Measurements from ENCODE around the gene TOE1. TPM values are rescaled to one million over a fixed set of nuclear protein-coding genes. Genes with fewer than 3 reads are reported as not detected.

Gene TOE1
- total RNA-seq, 1 donor from 2014 or later, result 25.5 TPM

DNA sequence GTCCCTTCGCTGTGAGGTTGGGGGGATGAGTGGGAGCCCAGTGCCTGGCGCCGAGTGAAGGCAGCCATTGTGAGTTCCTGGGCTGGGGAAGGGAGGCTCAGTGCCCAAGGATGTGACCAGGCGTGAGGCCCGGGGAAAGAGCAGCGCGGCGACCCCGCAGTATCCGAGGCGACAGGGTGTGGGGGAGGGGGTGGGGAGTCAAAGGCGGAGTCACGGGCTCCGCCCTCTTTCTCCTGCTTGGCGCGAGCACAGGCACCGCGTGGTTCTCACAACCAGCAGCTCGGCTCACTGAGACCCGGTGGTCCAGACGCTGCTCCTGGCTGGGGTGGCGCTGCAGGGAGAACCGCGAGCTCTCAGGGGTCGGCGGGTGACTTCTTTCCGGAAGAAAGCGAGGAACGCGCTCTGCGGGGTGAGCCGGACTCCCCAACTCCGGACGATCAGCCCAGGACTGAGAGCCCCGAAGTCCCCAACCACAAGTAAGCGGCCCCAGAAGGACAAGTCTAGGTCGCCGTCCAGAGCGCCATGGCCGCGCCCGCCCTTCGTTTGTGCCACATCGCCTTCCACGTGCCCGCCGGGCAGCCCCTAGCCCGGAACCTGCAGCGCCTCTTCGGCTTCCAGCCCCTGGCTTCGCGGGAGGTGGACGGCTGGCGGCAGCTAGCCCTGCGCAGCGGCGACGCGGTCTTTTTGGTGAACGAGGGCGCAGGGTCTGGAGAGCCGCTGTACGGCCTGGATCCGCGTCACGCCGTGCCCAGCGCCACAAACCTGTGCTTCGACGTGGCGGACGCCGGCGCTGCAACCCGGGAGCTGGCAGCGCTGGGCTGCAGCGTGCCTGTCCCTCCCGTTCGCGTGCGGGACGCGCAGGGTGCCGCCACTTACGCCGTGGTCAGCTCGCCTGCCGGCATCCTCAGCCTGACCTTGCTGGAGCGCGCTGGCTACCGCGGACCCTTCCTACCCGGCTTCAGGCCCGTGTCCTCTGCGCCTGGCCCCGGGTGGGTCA lies 13.0 kb upstream of the TOE1 start, which contains the start of gene HPDL:
Gene HPDL (plus strand): TSS at position 269 of the 997 bp plus-strand sequence. CDS start 254 bp downstream, at position 523.
- intact Hi-C loops (cut with micrococcal nuclease), result loop anchor here (1.0 kb wide), 1 partner anchor 23 kb away; no protein-coding TSS in a partner anchor

DNA sequence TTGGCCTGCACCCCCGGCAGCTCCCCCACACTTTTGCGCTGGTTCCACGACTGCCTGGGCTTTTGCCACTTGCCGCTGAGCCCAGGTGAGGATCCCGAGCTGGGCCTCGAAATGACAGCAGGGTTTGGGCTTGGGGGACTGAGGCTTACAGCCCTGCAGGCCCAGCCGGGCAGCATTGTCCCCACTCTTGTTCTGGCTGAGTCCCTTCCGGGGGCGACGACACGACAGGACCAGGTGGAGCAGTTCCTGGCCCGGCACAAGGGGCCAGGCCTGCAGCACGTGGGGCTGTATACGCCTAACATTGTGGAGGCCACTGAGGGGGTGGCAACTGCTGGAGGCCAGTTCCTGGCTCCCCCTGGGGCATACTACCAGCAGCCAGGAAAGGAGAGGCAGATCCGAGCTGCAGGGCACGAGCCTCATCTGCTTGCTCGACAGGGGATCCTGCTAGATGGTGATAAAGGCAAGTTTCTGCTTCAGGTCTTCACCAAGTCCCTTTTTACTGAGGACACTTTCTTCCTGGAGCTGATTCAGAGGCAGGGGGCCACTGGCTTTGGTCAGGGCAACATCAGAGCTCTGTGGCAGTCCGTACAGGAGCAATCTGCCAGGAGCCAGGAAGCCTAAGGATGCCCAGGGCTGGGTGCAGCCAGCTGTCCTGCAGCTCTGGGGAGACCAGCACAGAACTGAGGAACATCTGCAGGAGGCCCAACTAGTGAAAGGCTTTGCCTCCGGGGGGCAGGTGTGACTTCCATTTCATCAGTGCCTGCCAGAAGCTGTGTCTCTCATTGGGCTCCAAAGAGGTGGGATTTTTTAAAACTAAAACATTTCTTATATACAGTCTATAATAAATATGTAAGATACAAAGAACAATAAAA lies 12.1 kb upstream of the TOE1 start:
- intact Hi-C loops (cut with micrococcal nuclease), result no loop called here

DNA sequence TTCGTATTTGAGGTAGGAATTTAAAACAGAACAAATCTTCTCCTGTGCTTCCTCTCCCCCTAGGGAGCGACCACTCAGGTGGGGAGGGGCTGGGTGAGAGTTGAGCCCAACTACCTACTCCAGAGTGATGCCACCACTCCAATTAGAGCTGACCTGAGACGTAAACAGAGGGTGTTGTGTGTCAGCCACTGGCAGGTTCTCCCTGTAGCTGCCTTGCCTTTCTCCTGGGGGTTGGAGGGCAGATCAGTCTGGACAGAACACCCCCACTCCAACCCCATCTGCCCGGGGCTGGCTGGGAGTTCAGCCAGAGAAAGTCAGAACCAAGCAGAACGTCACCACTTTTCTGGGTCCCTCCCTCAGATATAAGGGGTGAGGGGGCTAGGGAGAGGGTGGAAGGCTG lies 11.3 kb upstream of the TOE1 start:
- intact Hi-C loops (cut with micrococcal nuclease), result no loop called here

DNA sequence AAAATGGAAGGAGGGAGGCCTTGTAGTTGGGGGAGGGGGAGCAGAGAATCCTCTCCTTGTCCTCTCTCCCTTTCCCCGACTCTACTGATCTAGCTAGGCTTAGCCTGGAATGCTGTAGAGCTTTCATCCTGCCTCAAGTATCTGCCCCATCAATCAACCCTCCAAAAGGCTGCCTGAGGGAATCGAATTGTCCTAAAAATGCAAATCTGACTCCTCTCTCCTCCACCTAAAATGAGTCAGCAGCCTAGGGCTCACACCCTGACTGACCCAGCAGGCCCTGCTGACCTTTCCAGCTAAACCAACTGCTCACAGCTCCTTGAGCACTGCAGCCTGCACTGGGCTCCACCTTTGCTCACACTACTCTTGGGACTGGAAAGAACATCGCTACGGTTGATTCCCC lies 10.5 kb upstream of the TOE1 start:
- intact Hi-C loops (cut with micrococcal nuclease), result no loop called here

DNA sequence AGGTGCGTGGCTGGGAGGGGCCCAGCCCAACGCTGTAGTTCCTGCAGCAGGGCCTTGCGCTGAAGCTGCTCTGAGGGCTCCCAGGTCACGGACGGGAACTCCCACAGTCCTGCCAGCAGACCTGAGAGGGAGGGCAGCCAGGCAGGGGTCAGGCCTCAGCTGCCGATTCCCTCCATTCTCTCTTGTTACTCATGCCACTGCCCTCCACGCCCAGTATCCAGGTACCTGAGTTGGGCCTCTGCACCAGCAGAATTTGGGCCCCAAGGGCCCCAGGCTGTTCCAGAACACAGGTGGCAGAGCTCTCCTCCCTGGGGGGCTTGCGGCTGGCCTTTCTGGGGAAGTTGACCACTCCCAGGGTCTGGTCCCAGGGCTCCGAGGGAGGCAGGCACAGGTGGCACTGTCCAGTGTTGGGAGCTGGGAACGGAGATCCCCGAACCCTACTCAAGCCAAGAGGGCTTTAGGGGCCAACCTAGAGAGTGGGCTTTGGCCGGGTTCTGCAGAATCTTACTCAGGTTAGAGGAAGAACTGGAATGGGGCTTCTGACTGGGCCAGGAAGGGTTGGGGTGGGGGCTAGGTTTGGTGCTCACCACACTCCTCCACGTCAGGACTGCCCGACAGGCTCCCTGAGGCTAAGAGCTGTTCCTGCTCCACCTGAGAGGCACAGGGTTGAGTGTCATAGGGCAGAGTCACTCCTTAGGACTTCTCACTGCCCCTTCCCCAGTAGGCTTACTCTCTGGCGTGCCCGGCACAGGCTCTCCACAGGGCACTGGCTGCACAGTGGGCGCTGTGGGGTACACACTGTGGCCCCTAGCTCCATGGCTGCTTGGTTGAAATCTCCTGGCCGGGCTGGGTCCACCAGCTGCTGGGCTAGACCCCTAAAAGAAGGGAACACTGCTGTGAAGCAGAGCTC lies 8.3 kb upstream of the TOE1 start:
- intact Hi-C loops (cut with micrococcal nuclease), result no loop called here

DNA sequence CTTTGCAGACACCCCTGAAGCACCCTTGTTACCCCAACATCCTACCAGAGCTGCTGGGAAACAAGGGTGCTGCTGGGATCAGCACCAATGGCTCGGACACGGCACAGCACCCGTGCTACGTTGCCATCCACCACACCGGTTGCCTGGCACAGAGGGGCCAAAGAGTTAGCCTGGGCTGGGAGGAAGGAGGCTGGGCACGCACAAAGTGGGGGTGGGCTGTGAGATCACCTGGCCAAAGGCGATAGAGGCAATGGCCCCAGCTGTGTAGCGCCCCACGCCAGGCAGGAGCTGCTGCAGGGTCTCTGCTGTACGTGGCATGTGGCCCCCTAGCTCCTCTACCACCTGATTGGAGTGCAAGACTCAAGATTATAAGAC lies 7.6 kb upstream of the TOE1 start:
- intact Hi-C loops (cut with micrococcal nuclease), result no loop called here

DNA sequence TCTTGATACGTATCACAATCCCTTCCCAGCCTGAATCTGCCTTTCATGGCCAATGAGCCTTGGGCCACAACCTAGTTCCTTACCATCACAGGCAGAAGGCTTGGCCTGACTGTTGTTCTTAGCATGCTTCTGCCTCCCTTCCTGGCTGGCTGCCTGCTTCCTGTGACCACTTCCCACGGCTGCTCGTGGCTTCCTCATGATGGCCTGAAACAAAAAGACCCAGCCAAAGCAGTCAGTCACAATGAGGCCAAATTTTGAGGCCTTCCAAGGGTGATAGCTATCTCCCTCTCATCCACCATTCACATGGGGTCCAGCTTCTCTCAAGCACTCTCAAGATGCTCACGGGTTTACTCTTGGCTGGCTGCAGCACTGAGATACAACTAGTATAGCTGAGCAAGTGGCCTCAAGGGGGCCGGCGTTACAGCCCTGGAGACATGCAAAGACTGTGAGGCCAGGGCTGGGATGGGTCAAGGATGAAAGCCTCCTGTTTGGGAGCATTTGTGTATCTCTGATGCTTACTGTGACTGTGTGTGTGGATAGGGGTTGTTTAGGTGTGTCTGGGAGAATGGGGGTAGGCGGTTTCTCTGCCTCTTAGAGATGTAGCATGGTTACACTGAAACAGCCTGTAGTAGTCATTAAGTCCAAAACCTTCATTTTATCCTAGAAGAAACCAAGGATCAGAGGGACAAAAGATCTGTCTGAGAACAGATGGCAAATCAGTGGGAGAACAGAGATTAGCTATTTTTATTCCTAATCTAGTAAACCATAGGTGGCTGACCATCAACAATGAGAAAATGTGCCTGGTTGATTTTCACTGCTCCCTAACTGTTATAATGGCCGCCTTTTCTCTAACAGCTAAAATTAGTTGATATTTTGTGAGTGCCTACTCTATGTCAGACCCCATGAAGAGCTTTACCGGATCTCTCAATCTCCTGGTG lies 5.4 kb upstream of the TOE1 start:
- intact Hi-C loops (cut with micrococcal nuclease), result no loop called here

DNA sequence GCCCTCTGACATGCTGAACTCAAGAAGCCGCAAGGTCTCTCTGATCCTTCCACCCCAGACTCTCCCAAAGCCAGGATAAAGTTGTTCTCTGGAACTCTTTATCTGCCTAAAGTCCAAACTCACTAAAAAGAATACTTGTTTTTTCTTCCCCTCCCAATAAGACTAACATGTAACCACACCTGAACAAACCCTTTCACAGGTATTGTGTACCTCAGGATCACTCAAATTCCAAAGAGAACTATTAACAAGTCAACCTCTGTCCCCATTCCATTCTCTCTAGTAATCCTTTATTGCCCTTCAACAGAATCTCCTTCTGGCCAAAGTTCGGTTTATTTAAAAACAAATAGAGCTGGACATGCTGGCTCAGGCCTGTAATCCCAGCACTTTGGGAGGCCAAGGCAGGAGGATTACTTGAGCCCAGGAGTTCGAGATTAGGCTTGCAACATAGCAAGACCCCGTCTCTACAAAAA lies 4.1 kb upstream of the TOE1 start:
- intact Hi-C loops (cut with micrococcal nuclease), result no loop called here

DNA sequence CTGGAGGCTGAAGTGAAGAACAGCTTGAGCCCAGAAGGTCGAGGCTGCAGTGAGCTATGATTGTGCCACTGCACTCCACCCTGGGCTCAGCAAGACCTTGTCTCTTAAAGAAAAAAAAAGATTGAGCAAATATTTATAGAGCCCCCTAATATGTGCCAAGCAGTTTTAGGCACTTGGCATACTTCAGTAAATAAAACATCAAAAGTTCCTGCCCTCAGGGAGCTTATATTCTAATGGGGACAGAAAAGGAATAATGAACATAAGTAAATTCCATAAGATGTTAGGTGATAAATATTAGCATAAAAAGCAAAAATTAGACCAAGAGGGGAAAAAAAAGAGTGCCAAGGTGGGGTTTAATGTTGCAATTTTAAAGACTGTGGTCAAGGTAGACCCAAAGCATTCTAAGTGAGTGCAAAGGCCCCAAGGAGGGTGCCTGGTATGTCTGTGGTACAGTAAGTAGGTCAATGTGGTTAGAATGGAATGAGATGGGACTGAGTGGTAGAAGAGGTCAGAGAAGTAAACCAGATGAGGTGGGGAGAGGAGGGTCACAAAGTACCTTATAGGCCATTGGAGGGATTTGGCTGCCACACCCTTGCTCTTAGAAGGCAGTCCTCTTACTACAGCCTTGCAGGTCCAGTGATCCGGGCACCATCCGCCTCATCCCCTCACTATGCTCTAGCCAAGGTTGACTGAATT lies 2.2 kb upstream of the TOE1 start:
- intact Hi-C loops (cut with micrococcal nuclease), result loop anchor here (2.0 kb wide), 1 partner anchor 909 kb away; the partner anchor contains the start of gene RAD54L

DNA sequence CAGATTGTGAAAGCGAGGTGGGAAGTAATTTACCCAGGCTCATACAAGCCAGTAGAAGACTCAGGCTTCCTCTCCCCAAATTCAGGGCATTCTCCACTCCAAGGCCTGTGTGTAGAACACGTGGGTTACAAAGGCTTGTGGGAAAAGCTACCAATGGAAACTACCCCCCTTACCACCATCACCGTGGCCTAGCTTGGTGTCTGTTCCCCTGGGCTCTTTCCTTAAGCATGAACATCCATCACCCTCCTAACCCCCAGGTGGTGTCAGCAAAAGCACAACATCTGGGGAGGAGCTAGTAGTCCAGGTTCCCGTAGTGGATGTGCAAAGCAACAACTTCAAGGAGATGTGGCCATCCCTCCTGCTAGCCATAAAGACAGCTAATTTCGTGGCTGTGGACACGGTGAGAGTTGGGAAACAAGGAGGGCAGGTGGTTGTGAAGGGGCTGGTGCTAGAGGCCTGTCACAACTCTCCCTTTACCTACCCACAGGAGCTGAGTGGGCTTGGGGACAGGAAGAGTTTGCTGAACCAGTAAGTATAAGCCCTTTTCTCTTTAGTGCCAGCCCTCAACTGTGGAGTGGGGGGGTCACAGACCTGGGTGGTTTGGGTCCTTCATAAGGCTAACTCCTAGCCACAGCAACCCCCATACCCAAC lies 971 bp downstream of the TOE1 start:
- intact Hi-C loops (cut with micrococcal nuclease), result loop anchor here (1.0 to 5.0 kb wide), 9 partner anchors 38 to 667 kb away; partner anchors contain the start of genes AKR1A1, ARMH1, CCDC163 and MMACHC

DNA sequence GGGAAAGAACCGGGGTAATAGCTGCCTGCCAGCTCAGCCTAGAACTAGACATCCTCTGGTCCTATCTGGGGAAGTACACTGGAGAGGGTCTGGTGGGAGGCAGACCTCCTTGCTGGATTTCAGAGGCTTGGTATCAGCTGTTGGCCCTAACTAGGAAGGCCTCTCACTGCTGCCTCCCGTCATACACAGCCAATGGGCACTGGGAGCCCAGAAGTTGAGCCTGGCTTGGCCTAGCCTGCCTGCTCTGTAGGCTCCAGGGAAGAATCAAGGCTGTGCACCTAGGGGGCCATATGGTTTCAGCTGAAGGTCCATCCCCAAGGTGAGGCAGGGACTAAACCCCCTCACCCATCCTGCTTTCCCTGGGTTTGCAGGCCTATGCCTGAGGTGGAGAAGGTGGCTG lies 4.5 kb downstream of the TOE1 start:
- intact Hi-C loops (cut with micrococcal nuclease), result loop anchor here (5.0 kb wide), 1 partner anchor 208 kb away; the partner anchor contains the start of gene AKR1A1

DNA sequence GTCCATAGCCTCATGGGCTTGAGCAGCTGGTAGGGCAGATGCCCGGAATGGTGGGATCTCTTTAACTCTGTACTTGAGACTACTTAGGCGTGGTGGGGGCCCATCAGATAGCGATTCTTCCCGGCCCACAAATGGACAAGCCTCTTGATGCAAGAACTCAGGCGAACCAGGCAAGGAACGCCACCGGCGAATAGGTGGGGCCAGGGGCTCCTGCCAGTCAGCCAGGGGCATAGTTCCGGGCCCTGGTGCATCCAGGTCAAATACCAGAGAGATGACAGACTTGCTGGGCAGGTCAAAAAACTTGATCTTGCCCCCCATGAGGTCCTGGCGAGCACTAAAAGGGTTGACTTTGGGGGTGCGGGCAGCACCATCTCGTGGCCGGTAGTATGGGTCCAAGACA lies 5.0 kb downstream of the TOE1 start:
- intact Hi-C loops (cut with micrococcal nuclease), result no loop called here

DNA sequence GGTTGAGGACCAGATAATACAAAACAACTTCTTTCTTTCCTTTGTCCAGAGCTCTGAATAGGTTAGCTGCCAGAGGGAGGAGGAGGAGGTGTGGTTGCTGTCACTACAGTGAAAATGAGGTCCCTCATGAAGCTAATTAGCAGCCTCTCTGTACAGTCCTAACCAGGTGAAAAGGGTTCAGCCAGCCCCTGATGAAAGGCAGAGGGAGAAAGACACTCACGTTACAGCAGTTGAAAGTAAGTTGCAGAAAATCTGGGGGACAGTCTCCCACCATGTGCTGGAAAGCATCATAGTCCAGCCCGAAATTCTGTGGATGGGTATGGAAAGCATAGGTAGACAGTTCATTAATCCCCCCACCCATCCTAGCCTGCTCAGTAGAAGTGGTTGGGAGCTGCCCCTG lies 6.5 kb downstream of the TOE1 start:
- intact Hi-C loops (cut with micrococcal nuclease), result no loop called here

DNA sequence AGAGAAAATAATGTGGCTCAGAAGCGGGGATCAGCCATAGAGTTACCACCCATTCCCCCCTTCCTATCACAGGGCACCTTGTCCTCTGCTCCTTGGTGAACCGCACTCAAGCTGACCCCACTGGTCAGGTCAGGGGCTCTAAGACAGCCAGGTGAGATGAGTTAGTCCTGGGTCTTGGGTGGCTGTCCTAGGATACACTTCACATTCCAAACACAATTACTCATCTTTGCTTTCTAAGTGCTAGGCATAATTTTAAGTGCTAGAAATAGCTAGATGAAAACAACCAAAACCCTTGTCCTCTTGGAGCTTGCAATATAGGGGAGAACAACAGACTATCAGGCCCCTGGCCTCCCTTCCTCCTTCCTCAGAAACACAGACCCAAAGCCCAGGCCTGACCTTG lies 8.1 kb downstream of the TOE1 start:
- intact Hi-C loops (cut with micrococcal nuclease), result no loop called here

DNA sequence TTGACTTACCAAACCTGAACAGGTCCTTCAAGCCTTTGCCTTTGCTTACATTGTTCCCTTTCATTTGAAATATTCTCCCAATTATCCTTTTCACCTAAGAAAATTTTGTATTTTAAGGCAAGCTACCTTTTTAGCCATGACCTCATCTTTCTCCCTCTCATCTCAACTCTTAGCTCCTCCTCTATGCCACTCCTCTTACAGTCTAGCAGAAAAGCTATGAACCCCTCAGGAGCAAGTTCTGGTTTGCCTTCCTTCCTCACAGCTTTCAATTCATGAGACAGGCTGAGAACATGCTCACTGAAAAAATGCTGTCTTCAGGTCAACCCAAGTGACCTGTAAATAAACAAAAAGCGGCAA lies 8.6 kb downstream of the TOE1 start:
- intact Hi-C loops (cut with micrococcal nuclease), result no loop called here

DNA sequence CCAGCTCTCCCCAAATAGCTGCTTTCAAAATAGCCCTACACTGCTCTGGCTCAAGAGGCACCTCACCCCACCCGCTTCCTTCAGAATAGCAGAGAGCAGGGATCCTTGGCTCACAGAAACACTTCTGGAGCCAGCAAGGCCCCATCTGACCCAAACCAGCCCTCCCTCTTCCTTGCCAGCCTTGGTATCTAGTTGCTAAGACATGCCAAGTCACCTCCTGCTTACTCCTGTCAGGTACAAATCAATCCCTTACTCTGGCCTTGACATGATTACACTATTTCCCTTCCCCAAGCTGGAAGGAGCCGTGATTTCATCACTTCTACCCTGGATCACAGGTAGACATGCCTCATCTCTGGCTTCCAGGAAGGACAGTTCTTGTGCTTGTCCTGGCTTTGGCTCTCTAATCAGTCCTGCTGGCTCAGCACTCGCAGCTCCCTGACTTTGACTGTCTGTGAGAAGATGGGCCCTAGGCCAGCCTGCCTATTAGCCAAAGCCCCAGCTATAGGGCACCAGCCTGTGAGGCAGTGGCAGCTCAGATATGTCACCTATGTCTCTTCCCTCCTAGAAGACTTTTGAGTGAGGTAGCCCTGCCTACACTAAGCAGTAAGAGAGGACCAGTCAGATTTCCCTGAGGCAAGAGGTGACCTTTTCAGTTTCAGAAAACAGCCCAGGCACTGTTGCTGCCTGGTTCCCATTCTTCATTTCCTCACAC lies 9.2 kb downstream of the TOE1 start:
- intact Hi-C loops (cut with micrococcal nuclease), result no loop called here

DNA sequence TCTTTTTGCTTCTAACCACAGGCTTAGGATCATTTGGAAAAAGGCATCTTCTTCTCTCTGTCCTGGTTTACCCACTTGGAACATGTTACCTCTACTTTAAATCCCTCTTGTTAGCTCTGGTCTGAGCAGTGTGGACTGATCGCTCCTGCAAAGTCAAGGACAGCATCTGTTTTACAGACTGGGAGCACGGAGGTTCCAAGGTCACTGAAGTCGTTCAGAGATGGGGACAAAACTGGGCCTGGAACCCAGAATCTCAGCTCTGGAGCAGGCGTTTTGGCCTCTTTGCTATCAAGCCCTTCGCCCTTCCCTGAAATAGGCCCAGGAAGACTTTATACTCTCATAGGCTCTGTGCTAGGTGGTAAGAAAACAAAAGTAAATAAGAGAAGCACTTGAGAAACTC lies 11.5 kb downstream of the TOE1 start:
- intact Hi-C loops (cut with micrococcal nuclease), result no loop called here

DNA sequence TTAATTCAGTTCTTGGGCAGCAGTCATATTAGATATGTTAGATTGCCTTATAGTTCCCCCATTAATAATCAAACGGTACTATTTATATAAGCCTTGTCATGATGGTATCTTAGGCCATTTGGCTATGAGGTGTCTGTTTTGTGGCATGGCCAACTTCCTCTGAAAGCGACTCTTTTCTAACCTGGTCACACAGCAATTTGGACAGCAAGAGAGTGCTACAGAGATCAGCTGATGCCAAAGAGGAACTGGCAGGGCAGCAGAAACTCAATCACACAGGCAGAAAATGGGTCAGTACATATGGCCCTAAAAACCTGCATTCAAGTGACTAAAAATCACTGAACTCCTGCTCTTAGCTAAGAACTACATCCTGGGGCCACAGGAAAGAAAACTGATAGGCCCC lies 13.7 kb downstream of the TOE1 start:
- intact Hi-C loops (cut with micrococcal nuclease), result no loop called here

Data from T-helper 2 cell treated with Interferon-gamma antibody and Interleukin-4, amounts not matched to agents 100 ng/mL and 5 ng/mL, for 36 hours (primary cell).